OCI-LY3 (cell line): ENCODE measurements around the gene OGG1.

ENCODE experiments used
- CTCF ChIP-seq: fragments of 200-600, 300-600 bp; sonication (generic); IDR thresholded peaks from 2 replicates; pipeline ENCODE4 v1.5.1; 2014; ENCODE audit warnings: antibody characterized with exemption, low read length, low read depth
- EZH2phosphoT487 ChIP-seq: fragments of 200-600 bp; shearing (Covaris generic); IDR thresholded peaks from 2 replicates; pipeline ENCODE4 v1.6.1; 2018; ENCODE audit warnings: antibody characterized with exemption, mixed run types, low read depth

GRCh38 chr3:9721015-9721699 lies 28.6 kb upstream of the OGG1 start:
- TF ChIP-seq CTCF, result no peak
- no peak for TF ChIP-seq EZH2phosphoT487
